HTR-8/SVneo (cell line): ENCODE measurements around the gene TLCD4.

Source experiments
- DNase-seq: peaks from one replicate; pipeline ENCODE4 v3.0.0; 2011; ENCODE audit warnings: low spot score, mixed read lengths; ENCODE audit not compliant: insufficient read length
- FAIRE-seq: peaks from 2 replicates; lab custom pipeline; 2011; peaks lifted over from hg19 to GRCh38; lab: Jason Lieb, UNC

The TLCD4 gene

DNA sequence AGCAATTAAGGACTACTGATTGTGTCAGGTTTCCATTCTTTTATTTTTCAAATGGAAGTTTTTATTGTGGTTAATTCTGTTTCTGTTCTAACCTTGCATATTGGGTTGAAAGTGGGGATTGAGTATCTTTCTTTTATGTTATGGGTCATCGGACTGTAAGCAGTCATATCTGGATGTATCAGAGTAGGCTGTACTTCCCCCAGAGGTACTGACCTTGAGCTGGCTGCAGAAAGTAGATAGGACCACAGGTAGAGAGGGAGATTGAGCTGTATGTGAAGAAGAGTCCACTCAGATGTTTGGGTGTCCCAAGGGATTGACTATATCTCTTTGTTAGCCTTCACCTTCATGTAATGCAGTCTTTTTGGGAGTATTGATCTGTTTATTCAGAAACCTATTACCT lies 23.9 kb upstream of the TLCD4 start:
- FAIRE-seq (no peak), DNase-seq (no peak)

DNA sequence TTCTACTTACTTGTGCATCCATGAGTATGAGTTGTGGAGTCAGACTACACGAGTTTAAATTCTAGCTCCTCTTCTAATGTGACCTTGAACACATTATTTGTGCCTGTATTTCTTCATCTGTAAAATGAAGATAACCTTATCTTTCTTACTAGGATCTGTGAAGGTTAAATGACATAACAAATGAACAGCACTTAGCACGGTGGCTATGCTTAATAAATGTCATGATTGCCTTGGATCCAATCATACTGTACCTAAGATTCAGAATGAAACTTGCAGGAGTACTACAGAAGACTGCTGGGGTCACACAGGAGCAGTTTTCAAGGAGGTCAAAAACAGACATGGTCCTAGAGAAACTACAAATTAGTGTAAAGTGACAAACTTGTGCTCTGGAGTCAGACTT lies 22.2 kb upstream of the TLCD4 start:
- DNase-seq, result no peak
- no peak for FAIRE-seq

DNA sequence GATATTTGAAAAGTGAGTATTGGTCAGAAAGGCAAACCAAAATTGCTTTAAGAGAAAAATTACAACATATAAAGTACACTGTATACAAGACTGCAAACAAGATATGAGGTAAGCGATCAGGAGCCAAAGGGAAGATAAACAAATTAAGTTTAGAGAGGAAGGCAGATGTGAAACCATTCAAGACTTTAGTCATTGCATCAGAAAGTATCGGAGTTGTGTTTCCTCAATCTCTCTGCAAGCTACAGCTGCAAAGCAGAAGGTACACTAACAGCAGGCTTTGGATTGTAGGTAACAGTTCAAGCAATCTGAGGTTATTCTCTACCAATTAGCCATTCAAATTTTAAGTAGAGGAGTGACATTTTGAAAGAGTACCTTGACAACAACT lies 21.3 kb upstream of the TLCD4 start:
- FAIRE-seq (no peak), DNase-seq (no peak)

DNA sequence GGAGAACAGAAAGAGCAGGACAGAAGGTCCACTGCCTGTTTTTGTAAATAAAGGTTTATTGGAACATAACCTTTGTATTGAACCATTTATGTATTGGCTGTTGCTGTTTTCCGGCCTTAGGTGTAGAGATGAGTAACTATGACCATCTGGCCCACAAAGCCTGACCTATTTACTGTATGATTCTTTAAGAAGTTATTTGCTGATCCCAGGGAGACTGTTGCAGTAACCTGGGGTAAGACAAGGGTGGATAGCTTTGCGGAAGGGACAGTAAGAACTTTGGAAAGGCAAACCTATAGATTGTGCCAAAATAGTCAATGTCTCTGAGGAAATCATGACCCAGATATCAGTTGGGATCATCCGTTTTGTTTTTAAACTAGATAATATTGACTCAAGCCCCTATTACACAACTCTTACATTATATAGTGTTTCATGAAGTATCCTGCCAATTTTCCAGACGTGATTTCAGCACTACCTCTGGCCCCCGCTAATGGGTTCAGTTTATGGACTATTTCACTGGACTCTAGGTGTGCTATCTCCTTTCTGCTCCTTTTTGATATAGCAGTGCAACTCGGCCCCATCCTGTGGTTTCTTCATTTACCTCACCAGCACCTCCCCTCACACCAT lies 20.8 kb upstream of the TLCD4 start:
- DNase-seq (no peak), FAIRE-seq (no peak)

- FAIRE-seq (no peak), DNase-seq (no peak)
These were observed 19.7 kb upstream of the TLCD4 start for GRCh38 chr1:95097426-95097825.

GRCh38 chr1:95098196-95098595 lies 19.0 kb upstream of the TLCD4 start:
- DNase-seq (no peak), FAIRE-seq (no peak)

DNA sequence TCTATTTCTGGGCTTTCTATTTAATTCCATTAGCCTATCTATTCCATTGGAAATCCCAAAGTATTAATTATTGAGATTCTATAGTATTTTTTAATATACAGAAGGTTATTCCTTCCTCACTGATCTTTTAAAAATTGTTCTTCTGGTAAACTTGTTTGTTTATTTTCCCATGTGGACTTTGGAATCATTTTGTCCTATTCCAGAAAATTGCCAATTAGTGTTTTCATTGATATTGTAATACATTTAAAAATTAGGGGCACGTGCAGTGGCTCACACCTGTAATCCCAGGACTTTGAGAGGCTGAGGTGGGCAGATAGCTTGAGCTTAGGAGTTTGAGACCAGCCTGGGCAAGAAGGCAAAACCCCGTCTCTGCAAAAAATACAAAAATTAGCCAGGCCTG lies 8.4 kb upstream of the TLCD4 start:
- DNase-seq (no peak), FAIRE-seq (no peak)

DNA sequence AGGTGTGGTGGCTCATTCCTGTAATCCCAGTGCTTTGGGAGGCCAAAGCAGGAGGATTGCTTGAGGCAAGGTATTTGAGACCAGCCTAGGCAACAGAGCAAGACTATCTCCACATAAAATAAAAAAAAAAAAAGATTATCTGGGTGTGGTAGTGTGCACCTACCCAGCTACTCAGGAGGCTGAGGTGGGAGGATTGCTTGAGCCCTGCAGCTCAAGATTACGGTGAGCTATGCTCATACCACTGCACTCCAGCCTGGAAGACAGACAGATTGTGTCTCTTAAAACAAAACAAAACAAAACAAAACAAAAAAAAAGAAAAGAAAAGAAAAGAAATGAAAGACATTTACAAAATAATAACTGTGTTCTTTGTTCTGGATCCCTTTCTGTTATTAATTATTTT lies 6.1 kb upstream of the TLCD4 start:
- FAIRE-seq (no peak), DNase-seq (no peak)

GRCh38 chr1:95113684-95114083 lies 3.5 kb upstream of the TLCD4 start:
- DNase-seq (no peak), FAIRE-seq (no peak)

- FAIRE-seq (no peak), DNase-seq (no peak)
These were observed 1.4 kb upstream of the TLCD4 start for GRCh38 chr1:95115708-95116137.

DNA sequence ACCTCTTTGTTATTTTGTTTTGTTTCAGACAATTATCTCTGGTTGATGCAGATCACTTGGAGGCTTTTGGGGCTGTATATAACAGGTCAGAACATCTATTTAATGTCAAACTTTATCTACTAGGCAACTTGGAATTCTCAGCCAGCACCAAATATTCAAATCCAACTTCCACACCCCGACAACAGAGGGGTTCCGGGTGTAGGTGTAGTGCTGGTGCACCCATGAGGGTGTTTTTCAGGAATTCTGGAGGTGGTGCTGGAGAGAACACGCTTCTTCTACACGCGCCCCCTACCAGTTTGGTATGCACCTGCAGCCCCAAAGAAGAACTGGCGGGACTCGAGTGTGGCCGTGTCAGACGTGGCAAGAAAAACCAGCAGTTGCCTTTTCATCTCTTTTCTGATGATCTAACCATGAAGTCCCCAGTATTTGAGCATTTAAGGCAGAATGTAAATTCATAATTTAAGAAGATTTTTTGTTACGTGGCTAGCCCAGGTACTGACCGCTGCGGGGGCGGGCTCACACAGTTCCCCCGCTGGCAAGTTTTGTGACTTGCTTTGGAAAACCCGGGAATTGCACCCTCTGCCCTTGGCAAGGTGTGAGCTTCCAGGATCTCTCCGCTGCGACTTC lies 462 bp upstream of the TLCD4 start:
- DNase-seq, result peak; percentile 75
- peak; percentile 67 for FAIRE-seq

DNA sequence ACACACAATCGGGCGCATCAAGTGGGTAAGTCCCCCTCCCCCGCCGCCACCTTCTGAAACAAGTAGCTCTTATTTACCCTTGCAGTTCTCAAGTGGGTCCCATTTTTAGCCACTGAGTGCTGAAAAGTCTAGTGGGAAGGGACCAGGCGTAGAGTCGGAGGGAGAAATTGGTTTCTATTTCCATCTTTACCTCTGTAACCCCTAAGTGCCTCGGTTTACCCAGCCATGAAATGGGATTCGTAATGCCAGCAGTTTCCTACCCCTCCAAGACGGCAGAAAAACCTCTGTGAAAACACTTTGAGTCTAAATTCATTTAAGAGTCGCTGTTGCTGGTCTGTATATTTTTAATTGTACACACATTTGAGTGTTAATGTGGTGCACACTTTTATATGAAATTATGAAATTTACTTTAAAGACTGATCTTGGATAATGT lies 928 bp downstream of the TLCD4 start:
- DNase-seq, result no peak
- no peak for FAIRE-seq

- DNase-seq (no peak), FAIRE-seq (no peak)
These were observed 1.6 kb downstream of the TLCD4 start for GRCh38 chr1:95118710-95119109.

DNA sequence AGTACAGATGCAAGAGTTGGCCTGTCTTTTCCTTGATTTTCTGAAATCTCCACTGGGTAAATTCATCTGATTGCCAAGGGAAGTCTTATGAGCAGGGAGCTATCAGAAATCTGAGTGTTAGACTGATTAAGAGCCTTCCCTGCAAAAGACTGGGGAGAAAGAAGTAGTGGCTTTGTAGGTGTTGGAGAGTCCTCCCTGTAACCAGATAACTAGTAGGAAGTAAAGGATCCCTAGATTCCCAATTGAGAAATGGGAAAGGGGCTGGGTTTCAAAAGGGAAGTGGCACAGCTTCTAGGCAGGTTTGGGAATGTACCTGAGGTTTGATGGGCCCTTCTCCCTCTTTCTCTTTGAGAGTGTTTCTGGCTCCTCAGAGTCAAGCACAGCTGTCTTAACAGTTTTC lies 2.1 kb downstream of the TLCD4 start:
- no peak for FAIRE-seq

GRCh38 chr1:95122151-95122697 lies 5.1 kb downstream of the TLCD4 start:
- DNase-seq (no peak), FAIRE-seq (peak; percentile 31)

More for the DNA sequence above, 2.1 kb downstream of the TLCD4 start:
- no peak for DNase-seq

- DNase-seq (no peak), FAIRE-seq (no peak)
These were observed 7.2 kb downstream of the TLCD4 start for GRCh38 chr1:95124342-95124741.

DNA sequence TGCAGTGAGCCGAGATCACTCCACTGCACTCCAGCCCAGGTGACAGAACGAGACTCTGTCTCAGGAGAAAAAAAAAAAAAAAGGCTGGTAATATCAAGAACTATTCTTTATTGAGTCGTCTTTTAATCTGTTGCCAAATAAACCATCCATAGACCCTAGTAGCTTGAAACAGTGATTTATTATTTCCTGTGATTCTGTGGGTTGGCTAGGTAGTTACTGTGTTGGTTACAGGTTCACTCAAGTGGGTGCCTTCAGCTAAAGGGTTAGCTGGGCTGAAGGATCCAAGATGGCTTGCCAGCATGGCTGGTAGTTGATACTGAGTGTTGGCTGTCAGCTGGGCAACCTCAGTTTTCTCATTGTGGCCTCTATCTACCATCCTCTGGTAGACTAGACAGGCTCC lies 9.2 kb downstream of the TLCD4 start:
- no peak for DNase-seq
- no peak for FAIRE-seq

DNA sequence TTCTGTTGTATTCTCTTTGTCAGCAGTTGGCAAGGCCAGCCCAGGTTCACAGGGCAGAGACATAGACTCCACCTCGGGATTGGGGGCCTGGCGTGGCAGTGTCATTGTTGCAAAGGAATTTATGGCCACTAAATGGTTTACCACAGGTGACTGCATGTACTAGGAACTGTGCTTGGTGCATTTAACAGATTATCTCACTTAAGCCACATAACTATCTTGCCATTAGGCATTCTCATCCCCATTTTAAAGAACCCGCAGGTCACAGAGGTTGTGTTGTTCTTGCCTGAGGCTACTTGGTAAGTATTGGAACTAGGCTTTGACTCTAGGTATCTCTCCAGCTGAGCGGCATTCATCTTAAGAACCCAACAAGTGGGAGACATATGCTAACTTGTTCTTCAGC lies 9.7 kb downstream of the TLCD4 start:
- DNase-seq (no peak), FAIRE-seq (no peak)

- DNase-seq (no peak), FAIRE-seq (no peak)
These were observed 10.2 kb downstream of the TLCD4 start for GRCh38 chr1:95127380-95127779.

- no peak for FAIRE-seq
- DNase-seq, result no peak
These were observed 15.6 kb downstream of the TLCD4 start for GRCh38 chr1:95132762-95133161.

- FAIRE-seq (no peak), DNase-seq (no peak)
These were observed 16.5 kb downstream of the TLCD4 start for GRCh38 chr1:95133687-95134086.

- DNase-seq (no peak), FAIRE-seq (no peak)
These were observed 21.1 kb downstream of the TLCD4 start for GRCh38 chr1:95138223-95138622.
